Ovary (tissue), 3 donors: Measurements from ENCODE around the gene GH2.
A peak's percentile ranks its signal among the peaks of the same experiment; 100 is the strongest.
"Not testable (repeated sequence)": the region's sequence is repeated elsewhere in the genome, so short reads cannot be mapped to it uniquely, and the experiment has no call there.

Experiments used
- EP300 ChIP-seq: sonication (generic); formaldehyde crosslinking; IDR thresholded peaks from one replicate; pipeline ENCODE4 v1.6.1; 2017; ENCODE audit warnings: antibody characterized with exemption
- POLR2A ChIP-seq: fragments of 450-650 bp; IDR thresholded peaks from one replicate; pipeline ENCODE4 v1.6.1; 2017; ENCODE audit warnings: antibody characterized with exemption, mild to moderate bottlenecking, moderate library complexity
- TF ChIP-seq, protein P1 (sequence below), 3 donors: fragments of 450-650 bp in 2 of 3; fragments of 200-600 bp in 1 of 3; IDR thresholded peaks; one replicate each; pipeline versions ENCODE4 v1.5.1 to v1.8.0; 2016 to 2022; ENCODE audit warnings: antibody characterized with exemption in 3 of 3, mild to moderate bottlenecking in 1 of 3
- donor health status: DM: no; HTN: no; CAD: no.

DNA sequence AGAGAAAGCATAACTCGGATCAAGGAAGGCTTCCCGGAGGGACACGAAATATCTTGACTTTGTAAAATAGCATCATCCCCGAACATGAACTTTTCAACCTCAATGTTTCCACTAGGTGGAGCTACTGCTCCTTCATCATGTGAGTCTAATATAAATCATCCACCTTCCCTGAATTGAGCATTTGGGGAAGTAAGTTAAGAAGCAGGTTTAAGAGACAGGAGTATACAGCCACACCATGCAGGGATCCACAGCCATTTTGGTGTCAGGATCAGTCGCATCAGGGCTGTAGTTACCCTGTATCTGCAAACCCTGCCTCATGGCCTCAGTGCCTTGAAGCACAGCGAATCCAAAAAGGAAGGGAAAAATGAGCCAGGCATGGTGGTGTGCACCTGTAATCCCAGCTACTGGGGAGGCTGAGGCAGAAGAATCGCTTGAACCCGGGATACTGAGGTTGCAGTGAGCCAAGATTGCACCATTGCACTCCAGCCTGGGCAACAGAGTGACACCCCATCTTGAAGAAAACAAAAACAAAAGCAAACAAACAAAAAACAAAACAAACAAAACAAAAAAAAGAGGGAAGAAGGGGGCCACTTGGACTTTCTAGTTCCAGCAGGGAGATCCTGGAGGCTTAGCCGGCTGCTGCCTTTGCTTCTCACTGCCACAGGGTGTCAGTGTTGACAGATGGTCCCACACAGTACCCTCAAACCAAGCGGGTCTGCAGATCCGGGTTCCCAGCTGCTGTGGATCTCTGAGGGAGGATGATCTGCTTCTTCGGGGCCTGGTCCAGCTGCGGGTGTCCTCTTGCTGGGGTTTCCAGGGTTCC, 7.5 kb upstream of the GH2 start:
- TF ChIP-seq EP300, POLR2A: not testable (repeated sequence)
- TF ChIP-seq, protein P1, sequence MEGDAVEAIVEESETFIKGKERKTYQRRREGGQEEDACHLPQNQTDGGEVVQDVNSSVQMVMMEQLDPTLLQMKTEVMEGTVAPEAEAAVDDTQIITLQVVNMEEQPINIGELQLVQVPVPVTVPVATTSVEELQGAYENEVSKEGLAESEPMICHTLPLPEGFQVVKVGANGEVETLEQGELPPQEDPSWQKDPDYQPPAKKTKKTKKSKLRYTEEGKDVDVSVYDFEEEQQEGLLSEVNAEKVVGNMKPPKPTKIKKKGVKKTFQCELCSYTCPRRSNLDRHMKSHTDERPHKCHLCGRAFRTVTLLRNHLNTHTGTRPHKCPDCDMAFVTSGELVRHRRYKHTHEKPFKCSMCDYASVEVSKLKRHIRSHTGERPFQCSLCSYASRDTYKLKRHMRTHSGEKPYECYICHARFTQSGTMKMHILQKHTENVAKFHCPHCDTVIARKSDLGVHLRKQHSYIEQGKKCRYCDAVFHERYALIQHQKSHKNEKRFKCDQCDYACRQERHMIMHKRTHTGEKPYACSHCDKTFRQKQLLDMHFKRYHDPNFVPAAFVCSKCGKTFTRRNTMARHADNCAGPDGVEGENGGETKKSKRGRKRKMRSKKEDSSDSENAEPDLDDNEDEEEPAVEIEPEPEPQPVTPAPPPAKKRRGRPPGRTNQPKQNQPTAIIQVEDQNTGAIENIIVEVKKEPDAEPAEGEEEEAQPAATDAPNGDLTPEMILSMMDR (IDR thresholded peaks at IDR 0.05), result peak in 1 of 3 donors; percentile 15
